H9 (cell line): ENCODE results near the gene LHX1. TPM values are rescaled to one million over a fixed set of nuclear protein-coding genes. Genes with fewer than 3 reads are reported as not detected.

ENCODE experiments used
- DNase-seq: peaks from one replicate; pipeline ENCODE4 v3.0.0-alpha.2; 2017
- H2AFZ ChIP-seq: one replicate; pipeline ENCODE4 v1.6.1; 2013; ENCODE audit warnings: mild to moderate bottlenecking, low read length, control low read depth, moderate library complexity
- H2AK5ac ChIP-seq: 2 replicates; pipeline ENCODE4 v1.6.1; 2013; ENCODE audit warnings: low read length, control low read depth, mixed read lengths; ENCODE audit not compliant: insufficient read length
- H2BK120ac ChIP-seq: one replicate; pipeline ENCODE4 v1.6.1; 2013; ENCODE audit warnings: low read depth, mild to moderate bottlenecking, low read length, control low read depth, inconsistent platforms; ENCODE audit not compliant: poor library complexity, severe bottlenecking
- H2BK12ac ChIP-seq: 2 replicates; pipeline ENCODE4 v1.6.1; 2013; ENCODE audit warnings: low read length, control low read depth, mixed read lengths, low read depth; ENCODE audit not compliant: insufficient read length
- H2BK15ac ChIP-seq: 2 replicates; pipeline ENCODE4 v1.6.1; 2013; ENCODE audit warnings: low read depth, low read length, control low read depth
- H2BK20ac ChIP-seq: one replicate; pipeline ENCODE4 v1.6.1; 2013; ENCODE audit warnings: low read depth, mild to moderate bottlenecking, low read length, control low read depth, inconsistent platforms; ENCODE audit not compliant: poor library complexity, severe bottlenecking
- H2BK5ac ChIP-seq: 2 replicates; pipeline ENCODE4 v1.6.1; 2013; ENCODE audit warnings: low read length, control low read depth, mixed read lengths; ENCODE audit not compliant: insufficient read length
- H3K14ac ChIP-seq: 2 replicates; pipeline ENCODE4 v1.6.1; 2013; ENCODE audit warnings: low read length, control low read depth; ENCODE audit not compliant: insufficient read depth
- H3K18ac ChIP-seq: 2 replicates; pipeline ENCODE4 v1.6.1; 2013; ENCODE audit warnings: low read depth, mild to moderate bottlenecking, mixed read lengths, low read length, control low read depth; ENCODE audit not compliant: insufficient read length
- H3K23ac ChIP-seq: 2 replicates; pipeline ENCODE4 v1.6.1; 2013; ENCODE audit warnings: low read length, control low read depth, mixed read lengths, low read depth; ENCODE audit not compliant: insufficient read length
- H3K23me2 ChIP-seq: 2 replicates; pipeline ENCODE4 v1.6.1; 2013; ENCODE audit warnings: low read depth, mild to moderate bottlenecking, mixed read lengths, low read length, control low read depth; ENCODE audit not compliant: insufficient read length, poor library complexity, severe bottlenecking
- H3K27ac ChIP-seq: 2 replicates; pipeline ENCODE4 v1.5.1; 2013; ENCODE audit warnings: low read length, control low read depth, mixed read lengths, low read depth; ENCODE audit not compliant: insufficient read length
- H3K27me3 ChIP-seq: 2 replicates; pipeline ENCODE4 v1.6.1; 2013; ENCODE audit warnings: low read length, control low read depth, inconsistent platforms; ENCODE audit not compliant: insufficient read depth
- H3K4ac ChIP-seq: 2 replicates; pipeline ENCODE4 v1.6.1; 2013; ENCODE audit warnings: low read depth, mild to moderate bottlenecking, control low read depth, inconsistent platforms, low read length, moderate library complexity
- H3K4me1 ChIP-seq: 2 replicates; pipeline ENCODE4 v1.6.1; 2013; ENCODE audit warnings: low read length, control low read depth, inconsistent platforms; ENCODE audit not compliant: insufficient read depth
- H3K4me2 ChIP-seq: 2 replicates; pipeline ENCODE4 v1.6.1; 2013; ENCODE audit warnings: low read length, control low read depth, mixed read lengths; ENCODE audit not compliant: insufficient read length, insufficient read depth
- H3K56ac ChIP-seq: 2 replicates; pipeline ENCODE4 v1.6.1; 2013; ENCODE audit warnings: low read depth, mild to moderate bottlenecking, mixed read lengths, low read length, control low read depth; ENCODE audit not compliant: insufficient read length
- H3K79me1 ChIP-seq: 2 replicates; pipeline ENCODE4 v1.6.1; 2013; ENCODE audit warnings: low read depth, mild to moderate bottlenecking, moderate library complexity, low read length, control low read depth, inconsistent platforms; ENCODE audit not compliant: insufficient read depth, poor library complexity, severe bottlenecking
- H3K79me2 ChIP-seq: 2 replicates; pipeline ENCODE4 v1.6.1; 2013; ENCODE audit warnings: low read length, control low read depth, inconsistent platforms; ENCODE audit not compliant: insufficient read depth
- H3K9ac ChIP-seq: 2 replicates; pipeline ENCODE4 v1.6.1; 2013; ENCODE audit warnings: low read length, control low read depth, mixed read lengths; ENCODE audit not compliant: insufficient read length; ENCODE audit errors: extremely low read depth
- H3K9me3 ChIP-seq: one replicate; pipeline ENCODE4 v1.6.1; 2013; ENCODE audit warnings: low read depth, low read length, inconsistent platforms; ENCODE audit not compliant: control insufficient read depth
- H3T11ph ChIP-seq: one replicate; pipeline ENCODE4 v1.6.1; 2013; ENCODE audit warnings: mild to moderate bottlenecking, low read length, control low read depth, inconsistent platforms
- H4K20me1 ChIP-seq: one replicate; pipeline ENCODE4 v1.6.1; 2013; ENCODE audit not compliant: control insufficient read depth, insufficient read length, insufficient read depth
- H4K5ac ChIP-seq: 2 replicates; pipeline ENCODE4 v1.6.1; 2013; ENCODE audit warnings: low read depth, mild to moderate bottlenecking, mixed read lengths, low read length, control low read depth; ENCODE audit not compliant: insufficient read length
- H4K8ac ChIP-seq: replicated peaks from 2 replicates; pipeline ENCODE4 v1.6.1; 2013; ENCODE audit warnings: low read length, control low read depth, mixed read lengths, low read depth; ENCODE audit not compliant: insufficient read length
- H4K91ac ChIP-seq: 2 replicates; pipeline ENCODE4 v1.6.1; 2013; ENCODE audit warnings: low read depth, mild to moderate bottlenecking, moderate library complexity, mixed read lengths, low read length, control low read depth; ENCODE audit not compliant: insufficient read length
- H3K27ac Mint-ChIP-seq, 3 experiments: 2 replicates in 2 of 3; 3 replicates in 1 of 3; pipeline ENCODE4 v1.8.0; 2020 to 2021; ENCODE audit warnings: mixed read lengths in 3 of 3, mild to moderate bottlenecking in 1 of 3, moderate library complexity in 1 of 3
- H3K27me3 Mint-ChIP-seq: 2 replicates; pipeline ENCODE4 v1.8.0; 2021; ENCODE audit warnings: low read depth, mild to moderate bottlenecking, moderate library complexity, mixed read lengths
- H3K36me3 Mint-ChIP-seq, 3 experiments: 2 replicates in 2 of 3; 3 replicates in 1 of 3; pipeline ENCODE4 v1.8.0; 2020 to 2021; ENCODE audit warnings: low read depth in 3 of 3, mixed read lengths in 3 of 3; ENCODE audit not compliant: insufficient read depth in 1 of 3
- H3K4me1 Mint-ChIP-seq, 2 experiments: 2 replicates each; pipeline ENCODE4 v1.8.0; 2020; ENCODE audit warnings: mixed read lengths in 2 of 2
- H3K4me3 Mint-ChIP-seq, 2 experiments: 2 replicates in 1 of 2; 3 replicates in 1 of 2; pipeline ENCODE4 v1.8.0; 2020 to 2021; ENCODE audit warnings: mild to moderate bottlenecking in 2 of 2, mixed read lengths in 2 of 2, moderate library complexity in 1 of 2
- H3K9me3 Mint-ChIP-seq, 2 experiments: 2 replicates in 1 of 2; 3 replicates in 1 of 2; pipeline ENCODE4 v1.8.0; 2020; ENCODE audit warnings: mild to moderate bottlenecking in 2 of 2, mixed read lengths in 2 of 2, moderate library complexity in 1 of 2
- WGBS: extraction: QIAGEN DNeasy Blood & Tissue Kit; methylation state at CpG from one replicate; pipeline ENCODE4 v1.1.7; 2013; ENCODE audit warnings: missing lambda C conversion rate, low lambda C conversion rate, mixed read lengths; ENCODE audit not compliant: insufficient read length; ENCODE audit errors: extremely low coverage; 5-methylcytosine and 5-hydroxymethylcytosine counted together
- total RNA-seq: library from RNA; stranded (reverse); gene quantifications from 2 replicates; pipeline ENCODE4 v1.2.1, GENCODE V29; 2021
- TF ChIP-seq, protein P1 (sequence below): fragments of 200-600 bp; sonication (generic); conservative IDR thresholded peaks from 3 replicates; pipeline ENCODE4 v1.8.0; 2021; ENCODE audit warnings: antibody characterized with exemption, mild to moderate bottlenecking

LHX1 gene
- total RNA-seq, 1 experiment from 2014 or later: 0.22 TPM

GRCh38 chr17:36950027-36950426, 12.8 kb downstream of the LHX1 start:
- H2BK20ac ChIP-seq: no peak overlapping the region
- no peak for DNase-seq
- H2AFZ ChIP-seq: no peak overlapping the region
- peak overlapping the region; percentile 62 for H3K4me2 ChIP-seq
- no peak overlapping the region for H4K91ac ChIP-seq
- no peak overlapping the region for H2BK120ac ChIP-seq
- no peak overlapping the region for H3T11ph ChIP-seq
- no peak overlapping the region for H3K9ac ChIP-seq
- peaks cover 30% of the 10 kb centered on the region for H3K27me3 ChIP-seq
- no peaks in the 10 kb centered on the region for H3K79me1 ChIP-seq
- no peaks in the 10 kb centered on the region for H3K9me3 ChIP-seq
- H3K36me3 Mint-ChIP-seq: peaks cover 12 to 55% (median 45%) of the 10 kb centered on the region in 3 experiments
- H3K4me3 Mint-ChIP-seq: peak overlapping the region; percentile 91 to 94
- no peak overlapping the region for H3K18ac ChIP-seq
- no peak overlapping the region for H3K27ac Mint-ChIP-seq
- H3K4ac ChIP-seq: no peak overlapping the region
- no peak overlapping the region for H2BK5ac ChIP-seq
- H4K8ac ChIP-seq: no peak overlapping the region
- peaks cover 11% of the 10 kb centered on the region for H3K23me2 ChIP-seq
- no peaks in the 10 kb centered on the region; a peak in 1 of 5 replicates for H3K9me3 Mint-ChIP-seq
- H3K14ac ChIP-seq: no peak overlapping the region
- H3K56ac ChIP-seq: no peak overlapping the region
- TF ChIP-seq, protein P1, sequence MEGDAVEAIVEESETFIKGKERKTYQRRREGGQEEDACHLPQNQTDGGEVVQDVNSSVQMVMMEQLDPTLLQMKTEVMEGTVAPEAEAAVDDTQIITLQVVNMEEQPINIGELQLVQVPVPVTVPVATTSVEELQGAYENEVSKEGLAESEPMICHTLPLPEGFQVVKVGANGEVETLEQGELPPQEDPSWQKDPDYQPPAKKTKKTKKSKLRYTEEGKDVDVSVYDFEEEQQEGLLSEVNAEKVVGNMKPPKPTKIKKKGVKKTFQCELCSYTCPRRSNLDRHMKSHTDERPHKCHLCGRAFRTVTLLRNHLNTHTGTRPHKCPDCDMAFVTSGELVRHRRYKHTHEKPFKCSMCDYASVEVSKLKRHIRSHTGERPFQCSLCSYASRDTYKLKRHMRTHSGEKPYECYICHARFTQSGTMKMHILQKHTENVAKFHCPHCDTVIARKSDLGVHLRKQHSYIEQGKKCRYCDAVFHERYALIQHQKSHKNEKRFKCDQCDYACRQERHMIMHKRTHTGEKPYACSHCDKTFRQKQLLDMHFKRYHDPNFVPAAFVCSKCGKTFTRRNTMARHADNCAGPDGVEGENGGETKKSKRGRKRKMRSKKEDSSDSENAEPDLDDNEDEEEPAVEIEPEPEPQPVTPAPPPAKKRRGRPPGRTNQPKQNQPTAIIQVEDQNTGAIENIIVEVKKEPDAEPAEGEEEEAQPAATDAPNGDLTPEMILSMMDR: no peak
- H4K5ac ChIP-seq: no peak overlapping the region
- peaks cover 46% of the 10 kb centered on the region for H3K27me3 Mint-ChIP-seq
- peaks cover 34 to 44% of the 10 kb centered on the region in 2 experiments for H3K4me1 Mint-ChIP-seq
- H3K27ac ChIP-seq: no peak overlapping the region
- H3K79me2 ChIP-seq: peaks cover 2% of the 10 kb centered on the region; the same call in 1 of the 2 replicates
- H3K4me1 ChIP-seq: no peaks in the 10 kb centered on the region; the same call in 1 of the 2 replicates
- H2BK15ac ChIP-seq: no peak overlapping the region
- no peak overlapping the region for H2BK12ac ChIP-seq
- no CpG with 5 or more reads among the region's 8 CpGs for WGBS
- no peak overlapping the region for H3K23ac ChIP-seq
- H4K20me1 ChIP-seq: no peaks in the 10 kb centered on the region
- H2AK5ac ChIP-seq: no peak overlapping the region
